Measurements from ENCODE around the gene FGD2. TPM values are rescaled to one million over a fixed set of nuclear protein-coding genes. Genes with fewer than 3 reads are reported as not detected.

The FGD2 gene
- total and polyA plus RNA-seq, 9 of the 15 experiments (the other 6 are each of a cell fraction or from before 2014, with no cell fraction given): 0.09 TPM; not detected in 8

- TF ChIP-seq, protein P1, sequence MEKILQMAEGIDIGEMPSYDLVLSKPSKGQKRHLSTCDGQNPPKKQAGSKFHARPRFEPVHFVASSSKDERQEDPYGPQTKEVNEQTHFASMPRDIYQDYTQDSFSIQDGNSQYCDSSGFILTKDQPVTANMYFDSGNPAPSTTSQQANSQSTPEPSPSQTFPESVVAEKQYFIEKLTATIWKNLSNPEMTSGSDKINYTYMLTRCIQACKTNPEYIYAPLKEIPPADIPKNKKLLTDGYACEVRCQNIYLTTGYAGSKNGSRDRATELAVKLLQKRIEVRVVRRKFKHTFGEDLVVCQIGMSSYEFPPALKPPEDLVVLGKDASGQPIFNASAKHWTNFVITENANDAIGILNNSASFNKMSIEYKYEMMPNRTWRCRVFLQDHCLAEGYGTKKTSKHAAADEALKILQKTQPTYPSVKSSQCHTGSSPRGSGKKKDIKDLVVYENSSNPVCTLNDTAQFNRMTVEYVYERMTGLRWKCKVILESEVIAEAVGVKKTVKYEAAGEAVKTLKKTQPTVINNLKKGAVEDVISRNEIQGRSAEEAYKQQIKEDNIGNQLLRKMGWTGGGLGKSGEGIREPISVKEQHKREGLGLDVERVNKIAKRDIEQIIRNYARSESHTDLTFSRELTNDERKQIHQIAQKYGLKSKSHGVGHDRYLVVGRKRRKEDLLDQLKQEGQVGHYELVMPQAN (IDR thresholded peaks at IDR 0.05; ENCODE audit: borderline replicate concordance): peak; percentile 70
- TF ChIP-seq CBX3 (IDR thresholded peaks at IDR 0.05; ENCODE audit: borderline replicate concordance in 1 of 2, low read length in 2 of 2): peak in 1 of 2 experiments; percentile 93; a peak in 1 of 3 replicates
- TF ChIP-seq ZNF174 (CRISPR knock-in tag; IDR thresholded peaks at IDR 0.05): no peak
- TF ChIP-seq SRF (CRISPR knock-in tag; IDR thresholded peaks at IDR 0.05): peak in 1 of 2 experiments; percentile 71; a peak in 1 of 4 replicates
- TF ChIP-seq KLF6 (CRISPR knock-in tag; IDR thresholded peaks at IDR 0.05; ENCODE audit: borderline replicate concordance): peak; percentile 53
- TF ChIP-seq ESRRA (IDR thresholded peaks at IDR 0.05; ENCODE audit: borderline replicate concordance, low read depth): peak; percentile 81
- TF ChIP-seq MAFK (IDR thresholded peaks at IDR 0.05; ENCODE audit: low read length): peak; percentile 81
- peak; percentile 66; the same call in 1 of the 2 replicates for TF ChIP-seq NR2C1 (IDR thresholded peaks at IDR 0.05)
- no peak for TF ChIP-seq NR2C1 (tag; IDR thresholded peaks at IDR 0.05)
- no peak for TF ChIP-seq ASH1L (IDR thresholded peaks at IDR 0.05; ENCODE audit: borderline replicate concordance, low read depth, partially characterized antibody)
- TF ChIP-seq SAP30 (IDR thresholded peaks at IDR 0.05; ENCODE audit: borderline replicate concordance, insufficient read depth, low read depth, low read length, poor library complexity, severe bottlenecking): no peak
- TF ChIP-seq ZNF436 (CRISPR knock-in tag; IDR thresholded peaks at IDR 0.05): no peak
- peak; percentile 25; the same call in 1 of the 2 replicates for TF ChIP-seq BACH1 (tag; IDR thresholded peaks at IDR 0.05)
- peak in 1 of 2 experiments; percentile 78; a peak in 1 of 4 replicates for TF ChIP-seq HDAC1 (IDR thresholded peaks at IDR 0.05)
- TF ChIP-seq ZNF695 (CRISPR knock-in tag; IDR thresholded peaks at IDR 0.05): no peak
- TF ChIP-seq, protein P2, sequence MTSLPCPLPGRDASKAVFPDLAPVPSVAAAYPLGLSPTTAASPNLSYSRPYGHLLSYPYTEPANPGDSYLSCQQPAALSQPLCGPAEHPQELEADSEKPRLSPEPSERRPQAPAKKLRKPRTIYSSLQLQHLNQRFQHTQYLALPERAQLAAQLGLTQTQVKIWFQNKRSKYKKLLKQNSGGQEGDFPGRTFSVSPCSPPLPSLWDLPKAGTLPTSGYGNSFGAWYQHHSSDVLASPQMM (CRISPR knock-in tag; IDR thresholded peaks at IDR 0.05): no peak
- TF ChIP-seq TCF15 (CRISPR knock-in tag; IDR thresholded peaks at IDR 0.05): no peak
- no peak for TF ChIP-seq ZSCAN32 (CRISPR knock-in tag; IDR thresholded peaks at IDR 0.05)
- no peak for TF ChIP-seq SAFB (IDR thresholded peaks at IDR 0.05; ENCODE audit: borderline replicate concordance, low read depth, low read length)
- TF ChIP-seq YY1 (IDR thresholded peaks at IDR 0.05; ENCODE audit: borderline replicate concordance in 1 of 3, control insufficient read depth in 1 of 3, extremely low read depth in 1 of 3, insufficient read depth in 3 of 3, insufficient read length in 1 of 3, insufficient replicate concordance in 2 of 3, low read depth in 1 of 3, low read length in 2 of 3): peak; percentile 48 to 91 (median 82)
- TF ChIP-seq TAF15 (IDR thresholded peaks at IDR 0.05; ENCODE audit: low read depth, low read length): no peak
Measured at GRCh38 chr6:37029249-37029971, 24.0 kb downstream of the FGD2 start (continued).
